Loucy (cell line): ENCODE results near the gene CANT1.

Source experiments
- H2AFZ ChIP-seq: fragments of 200-600 bp; sonication (generic); 2 replicates; pipeline ENCODE4 v1.6.0; 2016; ENCODE audit warnings: antibody characterized with exemption, mild to moderate bottlenecking, low read length, moderate library complexity
- H3F3A ChIP-seq: fragments of 200-600 bp; 2 replicates; pipeline ENCODE4 v1.6.0; 2016; ENCODE audit warnings: antibody characterized with exemption, low read depth, mild to moderate bottlenecking
- H3K27me3 ChIP-seq: fragments of 200-600 bp; sonication (generic); 2 replicates; pipeline ENCODE4 v1.6.1; 2014; ENCODE audit warnings: low read length, mild to moderate bottlenecking; ENCODE audit not compliant: insufficient read depth, poor library complexity, severe bottlenecking
- H3K36me3 ChIP-seq: fragments of 200-600 bp; sonication (generic); 2 replicates; pipeline ENCODE4 v1.6.1; 2016; ENCODE audit warnings: low read length; ENCODE audit not compliant: insufficient read depth
- H3K4me1 ChIP-seq: fragments of 200-600 bp; sonication (generic); 2 replicates; pipeline ENCODE4 v1.5.1; 2014; ENCODE audit warnings: low read length, mild to moderate bottlenecking; ENCODE audit not compliant: insufficient read depth, poor library complexity, severe bottlenecking
- H3K4me2 ChIP-seq: fragments of 200-600 bp; sonication (generic); 2 replicates; pipeline ENCODE4 v1.6.0; 2014; ENCODE audit warnings: antibody characterized with exemption, low read length, low read depth, mild to moderate bottlenecking; ENCODE audit not compliant: poor library complexity, severe bottlenecking
- H3K4me3 ChIP-seq: fragments of 200-600 bp; sonication (generic); 2 replicates; pipeline ENCODE4 v1.5.1; 2014; ENCODE audit warnings: low read length, mild to moderate bottlenecking, mixed read lengths; ENCODE audit not compliant: poor library complexity, severe bottlenecking
- H3K79me2 ChIP-seq: fragments of 200-600 bp; sonication (generic); 2 replicates; pipeline ENCODE4 v1.6.1; 2014; ENCODE audit warnings: low read length; ENCODE audit not compliant: insufficient read depth
- H3K9ac ChIP-seq: fragments of 200-600 bp; sonication (generic); 2 replicates; pipeline ENCODE4 v1.6.0; 2014; ENCODE audit warnings: mild to moderate bottlenecking, low read depth, low read length, moderate library complexity; ENCODE audit not compliant: poor library complexity, severe bottlenecking
- H3K9me2 ChIP-seq: fragments of 200-600 bp; sonication (generic); replicated peaks from 2 replicates; pipeline ENCODE4 v1.6.1; 2016; ENCODE audit warnings: low read depth, low read length, mixed read lengths
- H3K9me3 ChIP-seq: fragments of 200-600 bp; sonication (generic); 2 replicates; pipeline ENCODE4 v1.6.1; 2014; ENCODE audit warnings: mild to moderate bottlenecking, antibody characterized with exemption, low read length, low read depth; ENCODE audit not compliant: insufficient read depth
- H4K20me1 ChIP-seq: fragments of 200-600 bp; sonication (generic); 2 replicates; pipeline ENCODE4 v1.6.0; 2014; ENCODE audit warnings: antibody characterized with exemption, low read length, mild to moderate bottlenecking; ENCODE audit not compliant: insufficient read depth, poor library complexity, severe bottlenecking
- CTCF ChIP-seq: fragments of 200-600 bp; sonication (generic); conservative IDR thresholded peaks from 2 replicates; pipeline ENCODE4 v1.5.1; 2014; ENCODE audit warnings: mild to moderate bottlenecking, antibody characterized with exemption, low read length
- EZH2phosphoT487 ChIP-seq: fragments of 200-600 bp; IDR thresholded peaks from 2 replicates; pipeline ENCODE4 v1.6.1; 2018; ENCODE audit warnings: antibody characterized with exemption, mild to moderate bottlenecking, moderate library complexity, borderline replicate concordance

The CANT1 gene

GRCh38 chr17:78986649-78987328, 22.8 kb downstream of the CANT1 start:
- no peak overlapping the region for H3K4me3 ChIP-seq
- H3K9me2 ChIP-seq: no peaks in the 10 kb centered on the region
- H3F3A ChIP-seq: no peaks in the 10 kb centered on the region
- H3K36me3 ChIP-seq: peaks cover 18% of the 10 kb centered on the region; the same call in 1 of the 2 replicates
- no peak overlapping the region for H2AFZ ChIP-seq
- peaks cover 11% of the 10 kb centered on the region for H3K4me1 ChIP-seq
- H3K9ac ChIP-seq: no peak overlapping the region
- H3K27me3 ChIP-seq: no peaks in the 10 kb centered on the region
- no peak for TF ChIP-seq EZH2phosphoT487
- H4K20me1 ChIP-seq: no peaks in the 10 kb centered on the region
- no peaks in the 10 kb centered on the region for H3K79me2 ChIP-seq
- no peaks in the 10 kb centered on the region for H3K9me3 ChIP-seq
- H3K4me2 ChIP-seq: no peak overlapping the region

DNA sequence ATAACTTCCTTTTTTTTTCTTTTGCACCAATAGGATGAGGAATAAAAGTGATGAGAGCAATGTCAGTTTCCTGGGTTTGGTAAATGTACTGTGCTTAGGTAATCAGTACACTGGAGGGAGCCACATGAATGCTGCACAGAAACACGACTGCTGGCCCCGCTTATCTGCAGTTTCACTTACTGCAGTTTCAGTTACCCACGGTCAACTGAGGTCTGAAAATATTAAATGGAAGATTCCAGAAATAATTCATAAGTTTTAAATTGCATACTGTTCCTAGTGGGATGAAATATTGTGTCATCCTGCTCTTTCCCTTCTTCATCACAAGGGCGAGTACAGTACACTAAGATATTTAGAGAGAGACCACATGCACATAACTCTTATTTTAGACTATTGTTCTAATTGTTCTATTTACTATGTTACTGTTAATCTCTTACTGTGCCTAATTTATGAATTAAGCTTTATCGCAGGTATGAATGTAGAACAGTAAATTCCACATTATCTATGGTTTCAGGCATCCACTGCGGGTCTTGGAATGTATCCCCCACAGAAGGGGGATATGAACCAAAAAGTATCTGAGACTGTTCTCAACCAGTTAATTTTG, 23.4 kb downstream of the CANT1 start:
- Histone ChIP-seq H2AFZ (no peak overlapping the region), H3K9me3 (no peaks in the 10 kb centered on the region), H3K27me3 (no peaks in the 10 kb centered on the region), H3F3A (no peaks in the 10 kb centered on the region), H3K79me2 (no peaks in the 10 kb centered on the region), H3K4me2 (no peak overlapping the region), H3K9ac (no peak overlapping the region), H3K36me3 (peaks cover 11% of the 10 kb centered on the region; the same call in 1 of the 2 replicates), H3K9me2 (no peaks in the 10 kb centered on the region), H4K20me1 (no peaks in the 10 kb centered on the region), H3K4me1 (peaks cover 11% of the 10 kb centered on the region), H3K4me3 (no peak overlapping the region)
- no peak for TF ChIP-seq EZH2phosphoT487
- TF ChIP-seq CTCF: peak; percentile 37; the same call in 1 of the 2 replicates

DNA sequence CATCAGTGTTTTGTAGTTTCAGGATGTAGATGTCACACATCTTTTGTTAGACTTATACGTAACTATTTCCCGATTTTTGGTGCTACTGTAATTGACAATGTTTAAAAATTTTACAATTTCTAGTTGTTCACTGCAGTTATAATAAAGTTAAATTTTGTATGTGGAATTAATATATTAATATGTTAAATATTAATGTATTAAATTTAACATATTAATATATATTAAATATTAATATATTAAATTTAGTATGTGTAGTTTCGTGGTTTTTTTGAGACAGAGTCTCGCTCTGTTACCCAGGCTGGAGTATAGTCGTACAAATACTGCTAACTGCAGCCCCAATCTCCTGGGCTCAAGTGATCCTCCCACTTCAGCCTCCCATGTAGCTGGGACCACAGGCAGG, 24.2 kb downstream of the CANT1 start:
- Histone ChIP-seq H3K27me3 (no peaks in the 10 kb centered on the region), H3K36me3 (peaks cover 4% of the 10 kb centered on the region; the same call in 1 of the 2 replicates), H3K4me2 (no peak overlapping the region), H3K9ac (no peak overlapping the region), H2AFZ (no peak overlapping the region), H3K9me2 (no peaks in the 10 kb centered on the region), H3K4me1 (peaks cover 11% of the 10 kb centered on the region), H3F3A (no peaks in the 10 kb centered on the region), H3K9me3 (no peaks in the 10 kb centered on the region), H3K4me3 (no peak overlapping the region), H4K20me1 (no peaks in the 10 kb centered on the region), H3K79me2 (no peaks in the 10 kb centered on the region)
- TF ChIP-seq CTCF (no peak), EZH2phosphoT487 (no peak)
